ENCODE data around the gene GDAP1L1.

GDAP1L1 gene

GRCh38 chr20:44247131-44247571 lies at the start of gene GDAP1L1:
Gene GDAP1L1 (plus strand): TSS chr20:44247308. CDS start chr20:44247335, 27 bp downstream.
- DNase-seq (ENCODE audit: low spot score), result no peak

- no peak for DNase-seq (ENCODE audit: low spot score)
Measured at GRCh38 chr20:44198872-44199271, 48.2 kb upstream of the GDAP1L1 start.

DNA sequence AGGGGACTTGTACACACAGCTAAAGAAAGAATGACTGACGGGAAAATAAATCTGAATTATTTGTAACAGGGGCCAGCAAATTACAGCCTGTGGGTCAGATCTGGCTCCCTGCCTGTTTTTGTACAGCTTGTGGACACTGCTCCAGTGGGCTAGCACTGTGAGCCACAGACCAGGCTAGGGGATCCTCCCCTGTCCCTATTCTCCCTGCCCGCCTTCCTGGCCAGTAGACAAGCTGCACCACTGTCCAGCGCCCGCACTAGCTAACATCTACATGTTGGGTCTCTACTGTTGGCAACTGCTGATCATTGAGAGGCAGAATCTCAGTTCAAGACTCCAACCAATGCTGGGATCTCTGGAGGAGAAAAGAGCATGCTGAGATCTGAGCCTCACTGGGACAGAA lies 47.2 kb upstream of the GDAP1L1 start:
- DNase-seq (ENCODE audit: low spot score), result no peak

GRCh38 chr20:44200371-44200770 lies 46.7 kb upstream of the GDAP1L1 start:
- DNase-seq (ENCODE audit: low spot score), result no peak

DNA sequence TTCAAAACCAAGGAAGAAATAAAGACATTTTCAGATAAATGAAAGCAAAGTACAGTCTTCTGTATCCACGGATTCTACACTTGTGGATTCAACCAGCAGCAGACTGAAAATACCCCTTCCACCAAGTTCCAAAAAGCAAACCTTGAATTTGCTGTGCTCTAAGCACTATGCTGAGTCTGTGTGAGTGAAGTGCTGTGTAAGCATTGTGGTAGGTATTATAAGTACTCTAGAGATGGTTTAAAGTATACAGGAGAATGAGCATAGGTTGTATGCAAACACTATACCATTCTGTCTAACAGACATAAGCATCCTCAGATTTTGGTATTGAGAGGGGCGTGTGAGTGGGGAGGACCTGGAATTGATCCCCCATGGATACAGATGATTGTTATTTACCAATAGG lies 46.1 kb upstream of the GDAP1L1 start:
- no peak for DNase-seq (ENCODE audit: low spot score)

- no peak for DNase-seq (ENCODE audit: low spot score)
Measured at GRCh38 chr20:44203161-44203560, 43.9 kb upstream of the GDAP1L1 start.

- peak; percentile 93 for DNase-seq (ENCODE audit: low spot score)
Measured at GRCh38 chr20:44204156-44204831, 42.8 kb upstream of the GDAP1L1 start.

DNA sequence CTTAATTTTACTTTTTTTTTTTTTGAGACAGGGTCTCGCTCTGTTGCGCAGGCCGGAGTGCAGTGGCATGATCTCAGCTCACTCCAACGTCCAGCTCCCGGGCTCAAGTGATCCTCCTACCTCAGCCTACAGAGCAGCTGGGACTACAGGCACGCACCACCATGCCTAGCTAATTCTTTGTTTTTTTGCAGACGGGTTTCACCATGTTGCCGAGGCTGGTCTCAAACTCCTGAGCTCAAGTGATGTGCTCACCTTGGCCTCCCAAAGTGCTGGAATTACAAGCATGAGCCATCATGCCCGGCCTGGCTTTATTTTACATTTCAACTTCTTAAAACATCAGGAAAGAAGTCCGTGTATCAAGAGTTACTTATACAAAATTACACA lies 42.3 kb upstream of the GDAP1L1 start:
- DNase-seq (ENCODE audit: low spot score), result no peak

GRCh38 chr20:44206132-44206531 lies 41.0 kb upstream of the GDAP1L1 start:
- DNase-seq (ENCODE audit: low spot score), result no peak

DNA sequence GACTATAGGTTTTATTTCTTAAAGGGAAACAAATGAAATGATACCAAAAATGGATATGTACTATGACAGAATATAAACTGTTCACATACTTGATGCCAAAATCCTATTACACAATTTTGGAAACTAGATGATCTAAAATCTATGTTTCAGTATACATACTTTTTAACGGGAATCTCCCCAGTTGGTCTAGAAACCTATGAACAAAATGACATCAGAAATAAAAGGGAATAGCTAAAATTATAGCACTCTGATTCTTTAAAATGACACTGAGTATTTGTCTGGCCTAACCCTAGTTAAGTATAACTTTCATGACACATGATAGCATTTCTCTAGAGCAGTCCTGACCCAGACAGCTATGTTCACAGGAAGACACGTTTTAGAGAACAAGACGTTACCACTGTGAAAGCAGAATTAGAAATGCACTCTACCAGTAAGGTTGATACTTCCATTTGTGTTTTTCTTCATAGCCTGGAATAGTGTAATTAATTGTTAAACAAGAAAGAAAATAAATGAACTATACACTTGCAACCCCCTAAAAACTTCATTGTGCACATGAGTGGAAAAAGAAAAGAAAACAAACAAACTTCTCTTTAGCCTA lies 39.9 kb upstream of the GDAP1L1 start:
- DNase-seq (ENCODE audit: low spot score), result no peak

- no peak for DNase-seq (ENCODE audit: low spot score)
Measured at GRCh38 chr20:44208165-44208564, 38.9 kb upstream of the GDAP1L1 start.

DNA sequence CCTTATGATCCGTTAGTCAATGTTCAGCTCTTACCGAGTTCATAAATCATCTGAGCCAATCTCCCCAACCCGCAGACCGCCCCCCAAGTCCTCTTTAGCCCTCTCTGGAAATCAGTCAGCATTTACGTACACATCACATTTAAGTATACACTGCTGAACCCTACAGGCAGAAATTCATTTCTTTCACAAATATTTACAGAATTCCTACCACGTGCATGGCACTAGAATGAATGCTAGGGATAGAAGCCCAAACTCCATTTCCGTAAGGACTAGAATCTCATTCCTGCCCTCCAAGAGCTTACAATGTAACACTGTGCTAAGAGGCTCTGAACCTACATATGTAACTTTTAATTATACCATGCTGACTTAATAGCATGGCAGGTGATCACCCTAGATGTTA lies 38.3 kb upstream of the GDAP1L1 start:
- DNase-seq (ENCODE audit: low spot score), result peak; percentile 5

- DNase-seq (ENCODE audit: low spot score), result peak; percentile 17
Measured at GRCh38 chr20:44209686-44210405, 37.3 kb upstream of the GDAP1L1 start.

- DNase-seq (ENCODE audit: low spot score), result peak; percentile 100
Measured at GRCh38 chr20:44210406-44211176, 36.5 kb upstream of the GDAP1L1 start, which contains the start of gene OSER1. Gene OSER1 (minus strand): TSS chr20:44210771. CDS start chr20:44206957, 3,814 bp downstream.

- peak; percentile 4 for DNase-seq (ENCODE audit: low spot score)
Measured at GRCh38 chr20:44211177-44212039, 35.7 kb upstream of the GDAP1L1 start.

DNA sequence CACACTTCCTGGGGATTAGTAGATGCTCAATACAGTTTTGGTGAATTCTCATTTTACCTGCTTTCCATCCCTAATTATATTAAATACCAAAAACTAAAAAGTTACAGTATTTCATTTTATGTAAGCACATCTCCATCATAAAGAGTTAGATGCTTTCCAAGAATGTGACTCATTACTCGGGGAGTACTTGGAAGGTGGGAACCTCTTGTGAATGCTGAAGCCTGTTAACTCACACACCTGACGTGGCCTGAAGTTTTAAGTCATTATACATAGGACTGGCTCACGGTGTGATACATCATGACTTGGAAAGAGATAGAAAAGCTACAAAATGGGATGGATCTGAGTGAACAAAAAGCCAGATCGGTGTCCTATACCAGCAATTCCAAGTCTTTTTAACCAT lies 34.3 kb upstream of the GDAP1L1 start:
- DNase-seq (ENCODE audit: low spot score), result no peak

GRCh38 chr20:44215125-44215524 lies 32.0 kb upstream of the GDAP1L1 start:
- DNase-seq (ENCODE audit: low spot score), result peak; percentile 66

GRCh38 chr20:44217342-44218092 lies 29.6 kb upstream of the GDAP1L1 start:
- peak; percentile 72 for DNase-seq (ENCODE audit: low spot score)

GRCh38 chr20:44218446-44218845 lies 28.7 kb upstream of the GDAP1L1 start:
- no peak for DNase-seq (ENCODE audit: low spot score)

- no peak for DNase-seq (ENCODE audit: low spot score)
Measured at GRCh38 chr20:44219170-44219730, 27.9 kb upstream of the GDAP1L1 start.

Data from AG08395 (cell line).